Loucy (cell line): ENCODE results near the gene TAF4.

Source experiments
- H2AFZ ChIP-seq: fragments of 200-600 bp; sonication (generic); 2 replicates; pipeline ENCODE4 v1.6.0; 2016; ENCODE audit warnings: antibody characterized with exemption, mild to moderate bottlenecking, low read length, moderate library complexity
- H3F3A ChIP-seq: fragments of 200-600 bp; 2 replicates; pipeline ENCODE4 v1.6.0; 2016; ENCODE audit warnings: antibody characterized with exemption, low read depth, mild to moderate bottlenecking
- H3K27me3 ChIP-seq: fragments of 200-600 bp; sonication (generic); 2 replicates; pipeline ENCODE4 v1.6.1; 2014; ENCODE audit warnings: low read length, mild to moderate bottlenecking; ENCODE audit not compliant: insufficient read depth, poor library complexity, severe bottlenecking
- H3K36me3 ChIP-seq: fragments of 200-600 bp; sonication (generic); 2 replicates; pipeline ENCODE4 v1.6.1; 2016; ENCODE audit warnings: low read length; ENCODE audit not compliant: insufficient read depth
- H3K4me1 ChIP-seq: fragments of 200-600 bp; sonication (generic); 2 replicates; pipeline ENCODE4 v1.5.1; 2014; ENCODE audit warnings: low read length, mild to moderate bottlenecking; ENCODE audit not compliant: insufficient read depth, poor library complexity, severe bottlenecking
- H3K4me2 ChIP-seq: fragments of 200-600 bp; sonication (generic); 2 replicates; pipeline ENCODE4 v1.6.0; 2014; ENCODE audit warnings: antibody characterized with exemption, low read length, low read depth, mild to moderate bottlenecking; ENCODE audit not compliant: poor library complexity, severe bottlenecking
- H3K4me3 ChIP-seq: fragments of 200-600 bp; sonication (generic); 2 replicates; pipeline ENCODE4 v1.5.1; 2014; ENCODE audit warnings: low read length, mild to moderate bottlenecking, mixed read lengths; ENCODE audit not compliant: poor library complexity, severe bottlenecking
- H3K79me2 ChIP-seq: fragments of 200-600 bp; sonication (generic); 2 replicates; pipeline ENCODE4 v1.6.1; 2014; ENCODE audit warnings: low read length; ENCODE audit not compliant: insufficient read depth
- H3K9ac ChIP-seq: fragments of 200-600 bp; sonication (generic); 2 replicates; pipeline ENCODE4 v1.6.0; 2014; ENCODE audit warnings: mild to moderate bottlenecking, low read depth, low read length, moderate library complexity; ENCODE audit not compliant: poor library complexity, severe bottlenecking
- H3K9me2 ChIP-seq: fragments of 200-600 bp; sonication (generic); replicated peaks from 2 replicates; pipeline ENCODE4 v1.6.1; 2016; ENCODE audit warnings: low read depth, low read length, mixed read lengths
- H3K9me3 ChIP-seq: fragments of 200-600 bp; sonication (generic); 2 replicates; pipeline ENCODE4 v1.6.1; 2014; ENCODE audit warnings: mild to moderate bottlenecking, antibody characterized with exemption, low read length, low read depth; ENCODE audit not compliant: insufficient read depth
- H4K20me1 ChIP-seq: fragments of 200-600 bp; sonication (generic); 2 replicates; pipeline ENCODE4 v1.6.0; 2014; ENCODE audit warnings: antibody characterized with exemption, low read length, mild to moderate bottlenecking; ENCODE audit not compliant: insufficient read depth, poor library complexity, severe bottlenecking
- EZH2phosphoT487 ChIP-seq: fragments of 200-600 bp; IDR thresholded peaks from 2 replicates; pipeline ENCODE4 v1.6.1; 2018; ENCODE audit warnings: antibody characterized with exemption, mild to moderate bottlenecking, moderate library complexity, borderline replicate concordance
- TF ChIP-seq, protein P1 (sequence below): fragments of 200-600 bp; sonication (generic); conservative IDR thresholded peaks from 2 replicates; pipeline ENCODE4 v1.5.1; 2014; ENCODE audit warnings: mild to moderate bottlenecking, antibody characterized with exemption, low read length

TAF4 gene

DNA sequence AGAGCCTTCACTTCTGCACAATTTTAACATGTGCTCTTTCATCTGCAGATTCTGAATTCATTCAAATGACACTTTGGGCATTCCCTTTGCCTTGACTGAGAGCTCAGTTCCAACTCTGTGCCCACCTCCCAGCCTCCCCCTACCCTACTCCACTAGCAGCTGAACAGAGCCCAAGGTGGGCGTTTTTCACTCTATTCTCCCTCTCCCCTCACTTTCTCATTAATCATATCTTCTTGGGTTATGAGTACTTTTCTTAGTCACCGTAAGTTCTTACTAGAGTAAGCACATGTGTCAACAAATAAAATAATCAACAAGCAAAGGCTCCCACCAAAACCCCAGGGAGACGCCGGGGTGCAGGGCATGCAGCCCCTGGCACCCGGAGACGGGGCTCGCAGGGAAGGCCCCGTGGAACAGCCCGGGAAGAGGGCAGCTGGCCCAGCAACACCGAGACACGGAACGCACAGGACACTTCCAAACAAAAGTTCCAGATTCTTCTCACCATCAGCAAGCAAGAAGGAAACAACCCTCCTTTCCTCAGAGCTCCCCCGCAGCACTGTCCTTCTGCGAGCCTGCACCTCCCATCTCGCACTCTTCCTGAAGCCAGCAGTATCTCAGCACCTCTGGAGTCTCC is 34.1 kb downstream of the TAF4 start:
- H4K20me1 ChIP-seq, result peaks cover 21% of the 10 kb centered on the region
- TF ChIP-seq, protein P1, sequence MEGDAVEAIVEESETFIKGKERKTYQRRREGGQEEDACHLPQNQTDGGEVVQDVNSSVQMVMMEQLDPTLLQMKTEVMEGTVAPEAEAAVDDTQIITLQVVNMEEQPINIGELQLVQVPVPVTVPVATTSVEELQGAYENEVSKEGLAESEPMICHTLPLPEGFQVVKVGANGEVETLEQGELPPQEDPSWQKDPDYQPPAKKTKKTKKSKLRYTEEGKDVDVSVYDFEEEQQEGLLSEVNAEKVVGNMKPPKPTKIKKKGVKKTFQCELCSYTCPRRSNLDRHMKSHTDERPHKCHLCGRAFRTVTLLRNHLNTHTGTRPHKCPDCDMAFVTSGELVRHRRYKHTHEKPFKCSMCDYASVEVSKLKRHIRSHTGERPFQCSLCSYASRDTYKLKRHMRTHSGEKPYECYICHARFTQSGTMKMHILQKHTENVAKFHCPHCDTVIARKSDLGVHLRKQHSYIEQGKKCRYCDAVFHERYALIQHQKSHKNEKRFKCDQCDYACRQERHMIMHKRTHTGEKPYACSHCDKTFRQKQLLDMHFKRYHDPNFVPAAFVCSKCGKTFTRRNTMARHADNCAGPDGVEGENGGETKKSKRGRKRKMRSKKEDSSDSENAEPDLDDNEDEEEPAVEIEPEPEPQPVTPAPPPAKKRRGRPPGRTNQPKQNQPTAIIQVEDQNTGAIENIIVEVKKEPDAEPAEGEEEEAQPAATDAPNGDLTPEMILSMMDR, result no peak
- no peak for TF ChIP-seq EZH2phosphoT487
- H3K4me3 ChIP-seq, result no peak overlapping the region
- H3K4me2 ChIP-seq, result peak overlapping the region; percentile 41
- H2AFZ ChIP-seq, result no peak overlapping the region
- H3K79me2 ChIP-seq, result peaks cover 97% of the 10 kb centered on the region
- peaks cover 27% of the 10 kb centered on the region for H3K4me1 ChIP-seq
- H3K9ac ChIP-seq, result no peak overlapping the region
- H3F3A ChIP-seq, result no peaks in the 10 kb centered on the region
- H3K9me2 ChIP-seq, result no peaks in the 10 kb centered on the region
- H3K36me3 ChIP-seq, result no peaks in the 10 kb centered on the region
- H3K27me3 ChIP-seq, result no peaks in the 10 kb centered on the region
- H3K9me3 ChIP-seq, result no peaks in the 10 kb centered on the region

DNA sequence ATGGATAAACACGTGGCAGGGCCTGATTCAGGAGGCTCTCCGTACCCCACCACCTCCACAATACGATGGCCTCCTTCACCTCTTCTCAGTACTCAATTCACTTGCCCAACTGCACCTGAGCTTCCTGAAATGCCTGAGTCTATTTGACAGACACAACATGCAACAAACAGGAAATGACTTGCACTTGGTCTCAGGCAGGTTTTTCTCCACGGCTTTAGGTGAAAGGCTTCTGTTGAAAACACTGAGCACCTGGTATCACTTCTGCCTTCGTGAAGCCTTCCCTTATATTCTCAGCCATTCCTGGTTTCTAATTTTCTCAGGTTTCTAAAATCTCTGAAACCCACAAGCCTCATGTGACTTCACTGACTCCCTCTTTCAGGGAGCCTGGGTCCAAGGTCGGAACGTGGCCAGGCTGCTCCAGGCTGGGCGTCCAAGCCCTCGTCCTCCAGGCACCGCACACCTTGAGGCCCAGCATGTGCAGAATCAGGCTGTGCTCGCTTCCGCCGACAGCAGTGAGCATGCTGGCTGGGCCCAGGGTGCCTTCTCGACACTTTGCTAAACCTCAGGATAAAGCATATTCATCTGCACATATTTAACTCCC is 34.7 kb downstream of the TAF4 start:
- Histone ChIP-seq H3K9me3 (no peaks in the 10 kb centered on the region), H3K36me3 (no peaks in the 10 kb centered on the region), H3K9me2 (no peaks in the 10 kb centered on the region), H3K27me3 (no peaks in the 10 kb centered on the region), H3K4me1 (peaks cover 34% of the 10 kb centered on the region), H3K79me2 (peaks cover 96% of the 10 kb centered on the region), H2AFZ (no peak overlapping the region), H4K20me1 (peaks cover 21% of the 10 kb centered on the region), H3K4me3 (no peak overlapping the region), H3K9ac (no peak overlapping the region), H3K4me2 (peak overlapping the region; percentile 41), H3F3A (no peaks in the 10 kb centered on the region)
- no peak for TF ChIP-seq EZH2phosphoT487
- TF ChIP-seq, protein P1, result no peak

DNA sequence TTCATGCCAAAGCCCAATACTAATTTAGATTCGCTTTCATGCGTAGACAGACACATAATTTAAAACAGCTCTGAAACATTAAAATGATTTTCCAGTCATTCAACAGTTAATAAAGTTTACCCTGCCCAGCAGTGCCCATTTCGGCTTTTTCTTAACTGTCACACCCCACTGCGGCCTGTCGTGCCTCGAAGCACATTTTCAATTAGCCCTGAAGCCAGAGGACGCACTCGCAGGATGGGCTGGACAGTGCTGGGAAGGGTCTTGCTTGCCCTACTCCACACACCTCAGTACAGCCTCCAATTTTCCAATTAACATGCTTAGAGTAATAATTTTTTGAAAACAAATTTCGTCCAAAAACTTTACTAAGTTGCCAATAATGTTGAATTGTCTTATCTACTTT is 35.3 kb downstream of the TAF4 start:
- H3K4me1 ChIP-seq, result peaks cover 40% of the 10 kb centered on the region
- H3K9ac ChIP-seq, result no peak overlapping the region
- peaks cover 96% of the 10 kb centered on the region for H3K79me2 ChIP-seq
- H2AFZ ChIP-seq, result no peak overlapping the region
- H3K4me3 ChIP-seq, result no peak overlapping the region
- H3F3A ChIP-seq, result no peaks in the 10 kb centered on the region
- peaks cover 21% of the 10 kb centered on the region for H4K20me1 ChIP-seq
- H3K27me3 ChIP-seq, result no peaks in the 10 kb centered on the region
- H3K9me2 ChIP-seq, result no peaks in the 10 kb centered on the region
- H3K36me3 ChIP-seq, result no peaks in the 10 kb centered on the region
- TF ChIP-seq EZH2phosphoT487, result no peak
- TF ChIP-seq, protein P1, result no peak
- H3K9me3 ChIP-seq, result no peaks in the 10 kb centered on the region
- H3K4me2 ChIP-seq, result peak overlapping the region; percentile 41
